Stimulated activated CD8-positive, alpha-beta memory T cell treated with anti-CD3 and anti-CD28 coated beads, Interleukin-4, amount 100 ng/mL, for 24 hours (primary cell): ENCODE measurements around the gene CISD3.

ENCODE experiments used
- DNase-seq: peaks from one replicate; pipeline ENCODE4 v3.0.0-alpha.2; 2020; ENCODE audit warnings: low read depth

CISD3 gene, protein sequence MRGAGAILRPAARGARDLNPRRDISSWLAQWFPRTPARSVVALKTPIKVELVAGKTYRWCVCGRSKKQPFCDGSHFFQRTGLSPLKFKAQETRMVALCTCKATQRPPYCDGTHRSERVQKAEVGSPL

DNA sequence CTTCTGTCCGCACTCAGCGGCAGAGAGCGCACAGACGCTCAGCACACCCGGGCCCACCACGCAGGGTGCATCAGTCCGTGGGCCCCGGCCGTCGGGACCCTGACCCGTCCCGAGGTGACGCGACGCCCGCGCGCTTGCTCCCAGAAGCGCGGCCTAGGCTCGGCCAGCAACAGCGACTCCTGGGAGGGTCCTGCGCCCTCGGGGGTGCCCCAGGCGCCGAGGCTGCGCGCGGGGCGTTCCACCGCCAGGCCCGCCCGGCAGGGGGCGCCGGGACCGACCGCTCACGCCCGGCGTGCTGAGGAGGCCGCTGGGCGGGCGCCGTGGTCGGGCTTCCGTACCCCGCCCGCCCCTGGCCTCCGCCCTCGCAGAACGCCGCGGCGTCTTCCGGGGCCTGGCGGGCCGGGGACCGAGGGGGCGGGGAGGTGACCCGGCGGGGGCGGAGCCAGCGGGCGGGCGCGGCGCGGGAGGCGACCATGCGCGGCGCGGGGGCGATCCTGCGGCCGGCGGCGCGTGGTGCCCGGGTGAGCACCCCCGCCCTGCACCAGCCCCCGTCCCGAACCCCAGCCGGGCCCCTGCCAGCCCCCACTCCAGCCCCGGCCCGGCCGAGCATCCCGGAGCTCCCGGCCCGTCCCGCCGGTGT, at the start of gene CISD3:
TSS of gene CISD3 (plus strand) at position 456 of the 640 bp plus-strand sequence. CDS start at position 474, 18 bp downstream.
- DNase-seq, result peak; percentile 84

DNA sequence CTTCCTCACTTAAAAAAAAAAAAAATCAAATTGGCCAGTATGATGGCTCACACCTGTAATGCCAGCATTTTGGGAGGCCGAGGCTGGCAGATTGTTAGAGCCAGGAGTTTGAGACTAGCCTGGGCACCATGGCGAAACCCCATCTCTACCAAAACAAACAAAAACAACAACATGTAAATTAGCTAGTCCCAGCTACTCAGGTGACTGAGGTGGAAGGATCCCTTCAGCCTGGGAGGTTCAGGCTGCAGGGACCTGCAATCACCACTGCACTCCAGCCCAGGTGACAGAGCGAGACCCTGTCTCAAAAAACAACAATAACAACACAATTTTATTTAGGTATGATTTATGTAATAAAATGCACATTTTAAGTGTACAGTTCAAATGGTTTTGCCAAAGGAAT, 49.0 kb upstream of the CISD3 start:
- no peak for DNase-seq

DNA sequence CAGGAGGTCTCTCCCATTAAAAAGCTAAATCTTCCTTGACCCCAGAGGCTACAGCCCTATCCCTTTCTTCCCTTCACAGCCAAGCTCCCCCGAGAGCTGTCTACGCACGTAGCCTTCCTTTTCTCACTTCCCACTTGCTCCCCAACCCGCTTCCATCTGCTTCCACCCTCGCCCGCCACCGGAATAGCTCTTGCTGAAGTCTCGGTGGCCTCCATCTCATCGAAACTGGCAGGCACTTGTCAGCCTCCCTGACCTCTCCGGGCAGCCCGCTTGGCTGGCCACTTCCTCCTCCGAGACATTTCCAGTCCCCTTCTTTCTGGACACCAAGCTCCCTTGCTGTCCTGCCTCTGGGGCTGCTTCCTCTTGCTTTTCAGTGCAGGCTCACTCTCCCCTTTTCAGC, 44.6 kb upstream of the CISD3 start:
- DNase-seq, result no peak

DNA sequence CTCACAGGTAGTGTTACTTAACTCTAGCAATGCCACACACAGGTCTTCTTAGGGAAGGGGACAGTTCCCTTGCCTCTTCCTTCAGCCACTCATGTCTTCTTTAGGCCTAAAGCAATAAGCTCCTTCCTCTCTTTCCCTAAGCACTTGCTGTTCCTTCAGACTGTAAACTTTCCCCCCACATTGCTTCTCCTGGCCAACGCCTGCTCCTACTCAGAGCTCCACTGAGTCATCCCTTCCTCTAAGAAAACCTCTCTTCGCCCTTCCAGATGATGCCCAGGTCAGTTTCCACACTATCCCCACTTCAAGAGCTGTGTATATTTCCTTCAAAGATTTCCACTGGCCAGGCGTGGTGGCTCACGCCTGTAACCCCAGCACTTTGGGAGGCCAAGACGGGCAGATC, 42.9 kb upstream of the CISD3 start:
- DNase-seq, result no peak

DNA sequence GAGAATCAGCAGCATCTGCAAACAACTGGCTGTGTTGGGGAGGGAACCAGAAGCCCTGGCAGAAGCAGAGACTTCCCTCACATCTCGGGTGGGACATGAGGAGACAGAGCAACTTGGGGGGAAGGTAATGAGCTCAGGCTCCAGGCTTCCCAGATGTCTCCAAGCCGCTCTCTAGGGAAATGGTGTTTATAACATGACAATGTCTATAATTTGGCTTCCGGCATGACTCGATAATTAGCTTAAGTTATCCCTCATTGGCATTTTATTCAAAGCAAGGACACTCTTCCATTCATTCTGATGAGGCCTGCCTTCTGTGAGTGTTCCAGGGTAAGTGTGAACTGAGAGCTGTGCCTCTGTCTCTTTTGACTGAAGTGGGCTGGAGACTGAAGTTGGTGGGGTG, 39.8 kb upstream of the CISD3 start:
- no peak for DNase-seq

DNA sequence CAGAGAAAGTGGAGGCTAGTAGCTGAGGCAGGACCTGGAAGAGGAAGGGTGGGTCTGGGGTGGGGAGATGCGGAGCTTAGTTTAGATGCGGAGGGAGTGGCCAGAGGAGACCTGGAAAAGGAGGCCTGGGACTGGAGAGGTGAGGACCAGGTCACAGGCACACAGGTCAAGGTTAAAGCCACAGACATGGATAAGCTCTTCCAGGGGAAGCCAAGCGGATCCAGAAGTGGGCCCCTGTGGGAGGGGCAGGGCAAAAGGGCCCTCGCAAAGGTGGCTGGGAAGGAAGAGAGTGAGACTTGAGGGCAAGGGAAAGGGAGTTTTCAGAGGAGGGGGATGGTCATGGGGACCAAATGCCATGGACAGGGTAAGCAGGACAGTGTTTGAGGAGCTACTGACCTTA, 39.0 kb upstream of the CISD3 start:
- no peak for DNase-seq

DNA sequence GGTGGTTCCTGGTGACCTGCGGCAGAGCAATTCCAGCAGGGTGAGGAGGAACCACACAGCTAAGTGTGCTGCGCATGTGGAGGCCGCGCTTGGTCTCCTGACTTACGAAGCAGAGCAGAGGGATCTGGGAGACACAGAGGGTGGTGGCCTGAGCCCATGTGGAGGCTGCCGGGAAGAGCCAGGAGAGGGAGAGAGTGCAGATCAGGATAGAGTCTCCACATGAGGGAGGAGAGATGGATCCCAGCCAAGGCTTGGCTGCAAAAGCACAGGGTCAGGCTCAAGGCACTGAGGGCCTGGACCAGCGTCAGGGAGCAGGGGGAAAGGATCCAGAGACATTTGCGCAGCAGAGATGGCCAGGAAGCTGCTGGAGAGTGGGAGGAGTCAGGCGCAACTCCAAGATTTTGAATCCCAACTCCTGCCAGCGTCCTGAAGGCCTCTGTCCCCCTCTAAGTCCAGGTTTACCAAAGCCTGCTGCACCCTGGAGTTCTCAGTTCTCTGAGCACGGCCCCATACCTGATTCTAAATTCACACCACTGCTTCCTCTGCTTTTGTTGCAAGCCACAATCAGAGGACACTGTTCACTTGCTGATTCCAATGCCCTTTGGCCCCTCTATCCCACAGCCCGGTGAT, 36.3 kb upstream of the CISD3 start:
- no peak for DNase-seq

DNA sequence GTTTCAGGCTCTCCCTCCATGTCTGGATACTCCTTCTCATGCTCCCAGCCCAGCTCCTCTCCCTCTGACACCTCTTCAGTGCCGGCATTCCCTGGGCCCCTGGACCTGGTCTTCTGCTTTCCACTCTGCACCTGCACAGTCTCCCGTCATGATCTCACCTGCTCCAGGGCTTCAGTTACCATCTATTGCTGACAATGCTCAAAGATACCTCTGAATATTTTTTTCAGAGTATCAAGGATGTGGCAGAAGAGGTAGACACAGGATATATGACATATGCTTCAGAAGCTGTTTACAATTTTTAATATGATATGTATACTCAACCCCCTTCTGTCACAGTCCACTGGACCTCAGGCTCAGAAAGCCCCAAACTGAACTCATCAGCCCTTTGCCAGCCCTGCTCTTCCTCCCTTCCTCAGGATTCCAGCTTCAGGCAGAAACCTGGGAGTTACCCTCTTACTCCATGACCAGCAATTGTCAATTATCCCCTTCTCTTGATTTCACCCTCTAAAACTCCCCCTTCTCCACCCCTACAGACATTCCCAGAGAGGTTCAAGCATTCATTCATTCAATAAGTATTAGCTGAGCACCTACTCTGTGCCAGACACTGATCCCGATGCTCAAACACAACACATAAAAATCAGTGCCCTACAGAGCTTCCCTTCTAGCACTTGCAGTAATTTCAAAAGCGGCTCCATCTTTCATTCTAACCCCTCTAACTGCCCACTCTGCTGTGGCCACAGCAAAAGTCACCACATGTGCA, 32.9 kb upstream of the CISD3 start:
- no peak for DNase-seq

DNA sequence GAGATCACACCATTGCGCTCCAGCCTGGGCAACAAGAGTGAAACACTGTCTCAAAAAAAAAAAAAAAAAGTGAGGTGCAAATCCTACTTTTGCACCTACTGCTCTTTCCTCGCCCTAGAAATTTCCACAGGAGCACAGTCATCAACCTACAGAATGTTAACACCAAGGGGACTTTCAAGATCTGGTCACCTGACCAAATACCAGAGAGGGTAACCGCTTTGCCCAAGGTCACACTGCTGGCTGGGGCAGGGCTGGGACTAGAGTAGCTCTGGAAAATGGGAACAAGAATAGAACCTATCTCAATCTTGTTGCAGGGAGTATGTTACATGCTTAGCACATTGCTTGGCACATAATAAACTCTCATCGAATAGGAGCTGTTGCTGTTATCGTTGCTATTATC, 31.4 kb upstream of the CISD3 start:
- DNase-seq, result no peak

DNA sequence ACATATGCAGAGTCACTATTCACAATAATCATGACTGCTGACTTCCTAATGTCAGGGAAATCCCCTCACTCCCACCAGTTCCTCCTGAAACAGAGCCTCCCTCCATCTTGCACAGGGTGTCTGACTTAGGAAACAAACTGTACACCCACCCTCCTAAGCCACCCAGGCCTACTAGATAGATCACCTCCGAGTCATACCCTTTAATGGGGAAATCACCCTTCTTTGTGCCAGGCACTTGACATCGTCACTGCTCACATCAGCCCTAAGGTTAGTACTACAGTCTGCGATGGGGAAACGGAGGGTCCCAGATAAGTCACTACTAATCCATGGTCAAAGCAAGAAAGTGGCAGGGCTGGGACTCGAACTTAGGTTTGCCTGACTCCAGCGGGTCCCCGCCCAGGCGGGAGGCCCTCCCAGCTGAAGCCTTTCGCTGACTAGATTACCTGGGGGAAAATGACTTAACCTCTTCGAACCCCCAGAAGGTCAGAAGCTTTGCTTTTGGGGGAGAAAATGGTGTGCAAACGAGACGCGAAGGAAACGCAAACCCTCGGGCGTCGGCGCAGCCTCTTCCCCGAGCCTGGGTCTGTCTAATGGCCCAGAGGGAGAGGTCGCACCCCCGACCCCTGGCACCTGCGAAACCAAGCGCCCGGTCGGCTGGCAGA, 28.5 kb upstream of the CISD3 start:
- DNase-seq, result peak; percentile 63

DNA sequence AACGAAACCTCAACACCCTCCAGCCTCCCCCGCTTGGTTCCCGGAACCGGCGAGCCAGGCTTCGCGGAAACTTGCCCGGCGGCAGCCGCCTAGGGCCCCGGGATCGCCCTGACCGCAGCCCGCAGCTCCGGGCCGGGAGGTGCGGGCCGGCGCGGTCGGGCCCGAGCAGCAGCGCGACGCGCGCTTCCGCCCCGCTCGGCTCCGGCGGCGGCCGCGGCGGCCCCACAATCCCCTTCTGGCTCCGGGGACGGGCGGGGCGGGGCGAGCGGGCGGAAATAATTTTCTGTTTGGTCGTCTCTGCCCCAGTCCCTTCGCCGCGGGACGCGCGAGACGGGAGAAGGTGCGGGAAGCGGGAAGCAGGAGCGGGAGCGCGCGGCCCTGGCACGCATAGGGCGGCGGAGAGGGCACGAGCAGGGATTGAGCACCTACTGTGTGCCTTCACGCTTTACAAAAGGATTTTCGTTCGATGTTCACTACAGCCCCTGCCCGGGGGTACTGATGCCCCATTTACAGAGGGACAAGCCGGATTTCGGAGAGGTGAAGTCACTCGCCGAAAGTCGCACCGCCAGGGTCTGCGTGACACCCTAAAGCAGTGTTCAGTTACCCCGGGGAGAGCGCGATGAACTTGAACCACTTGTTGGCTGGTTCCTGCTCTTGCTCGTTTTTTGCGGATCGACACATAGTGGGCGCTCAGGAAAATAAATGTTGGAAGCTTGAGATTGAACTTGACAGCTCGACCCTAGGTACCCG, 27.8 kb upstream of the CISD3 start:
- peak; percentile 73 for DNase-seq

DNA sequence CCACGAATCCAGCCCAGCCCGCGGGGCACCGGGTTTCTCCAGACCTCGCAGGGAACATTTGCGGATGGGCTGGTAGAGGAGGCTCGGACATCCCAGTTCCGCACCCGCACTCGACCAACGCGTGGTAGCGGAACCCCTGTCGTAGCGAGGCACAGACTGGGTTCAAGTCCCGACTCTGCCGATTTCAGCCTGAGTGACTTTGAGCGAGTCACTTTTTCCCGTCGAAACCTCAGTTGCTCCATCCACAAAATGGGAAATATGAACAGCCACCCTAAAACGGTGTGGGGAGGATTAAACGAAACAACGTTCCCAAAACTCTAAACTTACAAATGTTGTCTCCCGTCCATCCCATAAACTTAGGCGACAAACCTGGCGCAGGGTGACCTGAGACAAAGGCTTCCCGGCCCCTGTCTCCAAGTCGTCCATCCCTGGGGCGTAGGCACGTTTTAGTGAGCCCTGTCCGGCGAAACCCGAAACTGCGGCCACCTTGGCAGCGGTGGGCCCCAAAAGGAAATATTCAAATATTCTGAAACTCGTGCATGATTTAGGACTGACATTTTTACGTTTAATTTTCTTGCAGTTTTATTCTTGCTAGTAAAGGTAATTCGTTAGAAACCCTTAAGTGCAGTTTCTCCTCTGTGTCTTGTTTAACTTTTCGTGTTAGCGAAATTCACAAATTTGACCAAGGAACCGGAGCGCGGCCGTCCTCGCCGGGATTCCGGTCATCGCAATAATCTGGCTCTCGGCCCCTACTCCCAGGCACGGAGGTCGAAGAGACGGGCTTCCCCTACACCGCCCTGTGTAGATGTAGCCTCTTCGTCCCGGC, 27.0 kb upstream of the CISD3 start:
- no peak for DNase-seq

DNA sequence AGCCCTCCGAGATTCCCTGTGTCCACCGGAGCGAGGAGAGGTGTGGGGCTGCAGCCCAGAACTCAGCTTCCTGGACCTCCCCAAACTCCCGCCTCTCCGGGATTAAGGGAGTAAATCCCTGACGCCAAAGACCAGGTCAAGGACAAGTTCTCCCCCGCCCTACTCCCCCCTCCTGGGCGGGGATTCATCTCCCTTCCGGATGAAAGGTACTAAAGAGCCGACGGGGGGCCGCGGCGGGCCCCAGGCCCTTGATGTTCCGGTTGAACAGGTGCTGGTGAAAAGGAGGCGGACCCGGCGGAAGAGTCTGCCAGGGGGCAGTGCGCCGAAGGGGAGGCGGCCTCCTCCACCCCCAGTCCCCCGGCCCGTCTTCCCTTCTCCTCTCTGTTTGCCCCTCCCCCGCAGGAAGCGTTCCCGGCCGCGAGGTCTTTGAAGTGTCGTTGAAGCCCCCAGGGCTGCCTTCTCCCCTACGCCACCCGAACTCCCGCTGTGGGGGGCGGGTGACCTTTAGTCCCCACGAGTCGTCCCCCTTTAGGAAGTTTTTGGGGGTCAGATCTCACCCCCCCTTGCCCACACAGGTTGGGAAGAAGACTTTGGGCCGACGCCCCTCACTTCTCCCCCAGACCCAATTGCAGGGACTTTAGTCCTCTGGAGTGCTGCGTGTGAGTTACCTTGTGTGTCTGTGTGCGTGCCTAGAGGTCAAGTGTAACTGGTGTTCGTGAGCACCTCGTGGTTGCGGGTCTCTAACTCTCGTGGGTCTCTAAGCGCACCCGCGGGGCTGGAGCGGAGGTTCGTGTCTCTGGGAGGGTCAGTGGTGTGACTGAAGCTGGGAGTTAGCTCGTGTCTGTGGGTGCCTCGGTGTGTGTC, 26.2 kb upstream of the CISD3 start:
- peak; percentile 82 for DNase-seq

DNA sequence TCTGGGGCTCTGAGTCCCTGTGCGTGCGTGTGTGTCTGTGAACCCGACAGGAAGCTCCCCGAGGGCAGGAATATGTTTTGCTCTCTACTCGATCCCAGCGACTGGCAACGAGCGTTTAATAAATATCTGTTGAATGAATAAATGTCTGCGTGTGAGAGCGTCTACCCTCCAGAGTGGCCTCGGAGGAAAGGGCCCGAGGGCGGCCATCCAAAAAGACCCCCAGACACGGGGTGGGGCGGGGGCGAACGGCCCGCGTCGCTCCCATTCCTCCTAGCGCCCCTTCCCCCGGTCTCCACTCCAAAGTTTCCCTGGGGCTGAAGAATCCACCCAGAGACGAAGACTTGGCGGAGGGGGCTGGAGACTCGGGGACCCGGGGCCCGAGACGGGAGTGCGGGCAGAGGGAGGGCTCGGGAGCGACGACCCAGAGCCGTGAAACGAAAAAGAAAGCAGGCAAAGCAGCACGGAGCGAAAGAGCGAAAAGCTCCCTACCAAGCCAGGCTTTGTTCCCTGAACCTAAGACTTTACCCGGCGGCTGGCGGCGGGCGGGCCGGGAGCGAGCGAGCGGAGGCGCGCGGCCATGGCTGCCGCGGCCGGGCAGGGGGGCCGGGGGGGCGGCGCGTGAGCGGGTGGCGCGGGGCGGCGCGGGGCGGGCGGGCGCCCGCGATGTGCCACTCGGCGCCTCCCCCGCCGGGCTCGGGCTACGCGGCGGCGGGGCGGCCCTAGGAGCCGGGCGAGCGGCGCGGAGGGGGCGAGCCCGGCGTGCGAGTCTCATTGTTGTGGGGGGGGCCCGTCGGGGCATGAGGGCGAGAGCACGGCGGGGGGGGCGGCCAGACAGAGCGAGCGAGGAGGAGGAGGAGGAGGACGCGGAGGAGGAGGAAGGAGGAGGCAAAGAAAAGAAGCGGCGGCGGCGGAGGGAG, 25.3 kb upstream of the CISD3 start, which contains the start of gene MLLT6:
TSS of gene MLLT6 (plus strand) at position 668 of the 917 bp plus-strand sequence. CDS start 360 bp downstream, outside the sequence.
- DNase-seq, result peak; percentile 58

DNA sequence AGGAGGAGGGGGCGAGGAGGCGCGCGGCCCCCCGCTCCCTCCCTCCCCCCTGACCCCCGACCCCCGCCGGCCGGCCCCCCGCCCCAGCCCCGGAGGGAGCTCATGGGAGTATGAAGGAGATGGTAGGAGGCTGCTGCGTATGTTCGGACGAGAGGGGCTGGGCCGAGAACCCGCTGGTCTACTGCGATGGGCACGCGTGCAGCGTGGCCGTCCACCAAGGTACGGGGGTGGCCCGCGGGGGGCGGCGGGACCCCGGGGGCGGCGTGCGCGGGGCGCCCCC, 24.7 kb upstream of the CISD3 start:
- no peak for DNase-seq

DNA sequence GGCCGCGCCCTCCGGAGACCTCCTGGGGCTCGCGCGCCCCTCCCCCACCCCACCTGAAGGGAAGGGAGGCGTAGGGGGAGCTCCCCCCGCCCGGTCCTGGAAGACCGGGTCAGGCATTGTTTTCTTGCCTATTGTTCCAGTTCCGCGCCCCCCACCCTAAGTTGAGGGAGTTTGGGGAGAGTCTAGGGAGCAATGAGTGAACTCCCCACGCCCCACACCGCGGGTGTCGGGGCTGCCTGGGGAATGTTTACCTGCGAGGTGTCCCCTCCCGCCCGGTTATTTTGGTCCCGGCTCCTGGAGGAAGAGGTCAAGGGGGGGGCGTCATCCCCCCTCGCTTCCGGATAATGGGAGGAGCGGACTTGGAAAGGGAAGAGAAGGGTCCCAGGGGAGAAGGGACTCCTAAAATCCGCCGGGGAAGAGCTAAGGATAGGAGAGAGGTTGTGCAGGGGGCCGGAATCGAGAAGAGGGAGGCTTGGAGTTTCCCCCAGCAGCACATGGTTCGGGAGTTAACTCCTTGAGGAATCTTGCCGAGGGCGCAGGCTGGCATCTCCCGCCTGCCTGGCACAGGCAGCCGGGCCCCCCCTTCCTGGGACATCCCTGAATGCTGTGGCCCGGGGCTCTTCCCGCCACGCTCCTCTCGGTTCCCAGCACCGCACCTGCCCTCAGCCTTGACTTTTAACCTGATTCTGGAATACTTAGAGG, 24.2 kb upstream of the CISD3 start:
- DNase-seq, result peak; percentile 36

DNA sequence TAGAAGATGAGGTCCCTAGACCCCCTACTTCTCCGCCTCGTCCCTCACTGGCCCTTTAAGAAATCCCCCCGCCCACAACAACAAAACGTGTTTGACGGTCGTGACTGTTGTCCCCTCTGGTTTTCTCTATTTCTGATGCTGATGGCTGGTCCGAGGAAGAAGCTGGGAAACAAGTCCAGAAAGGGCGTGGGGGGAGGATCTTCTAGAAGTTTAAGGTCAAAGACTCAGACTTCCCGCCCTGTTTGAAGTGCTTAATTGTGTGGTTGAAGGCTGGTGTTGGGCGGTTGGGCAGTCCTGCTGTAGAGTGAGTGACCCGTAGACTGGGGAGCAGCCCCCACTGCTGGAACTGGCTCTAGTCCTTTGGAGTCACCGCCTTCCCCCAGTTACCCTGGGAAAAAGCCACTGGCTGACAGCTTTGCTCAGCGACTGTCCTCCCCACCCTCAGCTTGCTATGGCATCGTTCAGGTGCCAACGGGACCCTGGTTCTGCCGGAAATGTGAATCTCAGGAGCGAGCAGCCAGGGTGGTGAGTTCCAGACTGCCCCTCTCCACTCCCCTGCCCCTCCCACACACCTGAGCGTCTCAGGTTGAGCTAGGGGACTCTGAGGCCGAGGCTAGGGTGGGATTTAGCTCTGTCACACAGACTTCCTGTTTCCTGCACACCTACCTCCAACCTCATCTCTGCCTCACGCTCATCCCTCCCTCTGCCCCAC, 23.5 kb upstream of the CISD3 start:
- no peak for DNase-seq
